ENCODE results near the gene TRERF1.

The TRERF1 gene

DNA sequence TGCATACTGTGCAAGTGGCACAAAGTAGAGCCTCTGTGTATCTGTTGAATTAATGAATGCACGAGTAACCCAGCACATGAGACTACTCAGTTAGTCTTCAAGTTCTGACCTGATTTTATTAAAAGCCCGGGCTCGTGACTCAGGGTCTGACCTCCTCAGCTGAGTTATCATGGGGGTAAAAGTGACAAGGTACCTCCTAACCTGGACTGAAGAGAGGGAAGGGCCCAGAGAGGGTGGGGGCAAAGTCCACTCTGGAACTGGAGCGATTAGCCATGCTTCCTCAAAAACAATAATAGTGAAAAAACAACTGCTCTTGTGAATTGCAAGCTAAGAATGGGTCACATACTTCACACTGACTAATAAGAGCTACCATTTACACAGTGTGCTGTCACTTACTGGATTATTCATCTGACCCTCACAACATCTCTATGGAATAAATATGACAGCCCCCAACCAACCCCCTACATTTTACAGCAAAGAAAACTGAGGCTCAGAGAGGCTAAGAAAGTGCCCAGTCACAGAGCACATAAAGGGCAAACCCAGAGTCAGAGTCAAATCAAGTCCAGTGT lies 26.7 kb downstream of the TRERF1 start:
- no peak for FAIRE-seq

DNA sequence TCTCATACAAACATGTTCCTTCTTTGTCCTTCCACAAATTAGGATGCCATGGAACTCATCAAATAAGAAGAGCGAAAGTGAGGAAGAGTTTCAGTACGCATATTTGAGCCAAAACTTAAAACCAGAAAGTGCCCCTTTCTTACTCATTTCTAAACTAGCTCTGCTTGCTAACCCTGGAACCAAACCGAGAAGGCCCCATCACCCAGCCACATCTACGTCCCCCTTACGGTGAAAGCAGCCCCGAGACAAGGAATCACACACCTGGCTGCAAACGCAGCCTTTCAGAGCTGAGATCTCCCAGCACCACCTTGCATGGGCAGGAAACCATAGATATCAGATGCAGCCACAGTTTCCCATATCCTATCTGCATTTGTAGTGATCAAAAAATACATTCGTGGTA lies 28.5 kb downstream of the TRERF1 start:
- no peak for FAIRE-seq

GRCh38 chr6:42420741-42421140 lies 31.0 kb downstream of the TRERF1 start:
- FAIRE-seq, result no peak

- no peak for FAIRE-seq
Observed at GRCh38 chr6:42419490-42420280, 32.0 kb downstream of the TRERF1 start.

DNA sequence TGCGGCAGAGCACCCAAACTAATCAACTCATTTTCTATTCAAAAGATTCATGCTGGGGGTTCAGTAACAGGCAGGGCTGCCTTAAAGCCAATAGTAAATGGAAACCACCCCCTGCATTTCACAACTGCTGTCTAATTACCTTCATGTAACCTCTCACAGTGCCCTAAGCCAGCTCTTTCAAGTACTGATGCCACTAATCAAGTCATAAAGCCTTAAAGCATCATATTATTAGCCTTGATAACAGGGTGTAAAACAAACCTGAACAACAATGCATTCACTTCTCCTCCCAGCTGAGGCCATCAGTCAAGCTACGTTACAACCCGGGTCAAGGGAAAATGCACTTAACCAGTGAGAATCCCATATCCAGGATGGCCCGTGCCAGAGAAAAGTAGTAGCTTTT lies 33.0 kb downstream of the TRERF1 start:
- FAIRE-seq, result no peak

GRCh38 chr6:42417641-42418112 lies 34.0 kb downstream of the TRERF1 start:
- no peak for FAIRE-seq

DNA sequence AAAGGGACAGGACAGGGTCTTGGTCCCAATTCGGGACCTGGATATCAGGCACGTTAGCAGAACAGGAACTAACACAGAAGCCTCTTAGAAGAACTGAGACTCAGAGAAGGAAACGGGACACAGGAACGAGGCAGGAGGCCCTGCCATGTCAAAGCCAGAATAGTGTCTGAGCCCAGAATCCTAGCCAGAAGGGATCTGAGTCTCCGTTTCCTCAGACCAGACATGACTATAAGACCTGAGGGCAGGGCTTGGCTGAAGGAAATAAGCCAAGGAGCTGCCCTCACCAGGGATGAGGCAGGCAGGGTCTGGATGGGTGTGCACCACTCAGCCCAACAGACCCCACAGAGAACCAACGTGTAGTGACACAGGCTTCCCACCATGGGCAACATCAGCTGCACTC lies 40.3 kb downstream of the TRERF1 start:
- no peak for FAIRE-seq

GRCh38 chr6:42410861-42411260 lies 40.9 kb downstream of the TRERF1 start:
- no peak for FAIRE-seq

DNA sequence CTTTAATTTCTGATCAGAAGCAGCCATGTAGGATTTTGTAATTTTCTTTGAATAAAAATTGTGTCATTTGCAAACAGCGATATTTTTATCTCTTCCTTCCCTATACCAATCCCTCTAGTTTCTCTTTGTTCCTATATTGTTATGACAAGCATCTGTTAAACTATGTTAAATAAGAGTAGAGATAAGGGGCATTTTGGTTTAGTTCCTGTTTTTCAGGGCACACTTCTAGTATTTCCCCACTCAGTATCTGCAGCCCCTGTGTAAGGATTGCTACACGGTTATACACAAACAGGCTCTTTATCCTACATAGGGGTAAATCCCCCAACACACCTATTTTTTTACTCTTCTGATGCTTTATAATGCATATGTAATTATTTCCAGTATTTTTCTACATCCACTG lies 42.1 kb downstream of the TRERF1 start:
- no peak for FAIRE-seq

GRCh38 chr6:42407379-42407778 lies 44.3 kb downstream of the TRERF1 start:
- FAIRE-seq, result no peak

DNA sequence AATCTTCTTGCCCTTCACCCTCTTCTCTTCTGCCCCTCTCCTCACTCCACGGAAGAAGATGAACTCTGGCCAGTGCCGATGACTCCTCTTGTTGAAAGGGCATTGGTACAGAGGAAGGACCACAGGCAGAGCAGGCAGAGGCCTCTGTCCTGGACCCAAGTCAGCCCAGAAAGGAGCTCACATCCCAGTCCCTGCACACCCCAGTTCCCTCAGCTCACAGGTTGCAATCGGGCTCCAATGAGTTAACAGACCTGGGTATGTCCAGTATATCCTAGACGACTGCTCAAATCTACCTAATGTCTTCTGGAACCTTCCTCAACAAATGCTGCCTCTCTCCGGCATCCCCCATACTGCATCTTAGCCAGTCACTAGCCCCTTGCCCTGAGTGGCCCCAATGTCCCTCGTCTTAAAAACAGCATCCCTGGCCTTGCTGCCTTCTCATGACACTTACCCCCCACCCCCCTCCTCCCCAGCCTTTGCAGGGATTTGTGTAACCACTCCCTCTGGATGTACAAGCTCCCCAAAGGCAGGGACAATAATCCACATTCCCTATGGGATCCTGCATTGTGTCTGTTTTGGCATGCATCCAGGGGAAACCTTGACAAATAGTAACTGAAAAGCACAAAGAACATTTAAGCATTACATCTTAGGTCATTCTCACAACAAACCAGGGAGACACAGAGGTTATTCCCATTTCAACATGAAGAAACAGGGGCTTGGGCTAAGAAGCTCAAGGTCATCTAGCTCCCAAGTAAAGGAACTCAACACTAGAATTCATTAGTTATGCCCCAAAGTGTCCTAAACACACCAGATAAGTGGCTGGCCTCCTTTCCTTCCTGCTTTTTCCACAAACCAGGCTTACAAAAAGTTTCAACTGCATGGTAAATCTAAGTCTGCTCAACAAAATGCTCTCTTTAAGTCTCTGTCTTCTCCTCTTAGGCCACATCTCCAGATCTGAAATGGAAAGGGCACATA lies 45.1 kb downstream of the TRERF1 start:
- no peak for FAIRE-seq

- no peak for FAIRE-seq
Observed at GRCh38 chr6:42405021-42405420, 46.7 kb downstream of the TRERF1 start.

DNA sequence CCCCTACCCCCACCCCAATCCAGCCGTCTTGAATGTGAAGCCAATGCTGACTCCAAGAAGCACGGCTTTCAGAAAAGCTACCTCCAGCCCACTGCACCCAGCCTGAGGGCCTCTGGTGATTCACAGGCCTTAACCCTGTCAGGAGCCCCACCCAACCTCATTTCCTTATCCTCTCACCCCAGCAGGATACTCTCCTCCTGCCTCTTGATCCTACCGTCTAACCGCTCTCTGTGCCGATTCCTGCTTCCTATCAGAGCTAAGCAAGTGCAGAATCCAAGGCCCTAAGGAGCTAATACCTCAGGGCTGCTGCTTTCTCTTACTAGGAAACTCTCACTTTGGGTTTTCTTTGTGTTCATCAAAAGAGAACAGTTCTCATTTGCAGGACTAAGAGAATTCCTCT lies 47.2 kb downstream of the TRERF1 start:
- no peak for FAIRE-seq

DNA sequence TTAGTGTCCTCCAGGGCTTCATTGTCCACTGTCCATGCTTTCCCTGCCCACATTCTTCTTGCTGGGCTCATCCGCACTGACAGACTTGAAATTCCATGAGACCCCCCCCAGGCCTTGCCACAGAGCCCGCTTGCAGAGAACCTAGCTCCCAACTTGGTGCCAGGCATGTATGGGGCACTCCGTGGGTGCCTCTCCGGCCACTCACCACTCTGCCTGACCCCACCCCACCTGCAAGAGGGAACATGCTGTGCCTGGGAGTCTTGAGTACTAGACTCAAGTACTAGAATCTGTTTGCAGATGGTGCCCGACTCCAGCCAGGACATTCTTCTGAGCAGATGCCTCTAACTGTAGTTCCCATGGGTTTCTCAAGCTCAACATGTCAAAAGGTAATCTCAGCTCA lies 47.9 kb downstream of the TRERF1 start:
- FAIRE-seq, result no peak

DNA sequence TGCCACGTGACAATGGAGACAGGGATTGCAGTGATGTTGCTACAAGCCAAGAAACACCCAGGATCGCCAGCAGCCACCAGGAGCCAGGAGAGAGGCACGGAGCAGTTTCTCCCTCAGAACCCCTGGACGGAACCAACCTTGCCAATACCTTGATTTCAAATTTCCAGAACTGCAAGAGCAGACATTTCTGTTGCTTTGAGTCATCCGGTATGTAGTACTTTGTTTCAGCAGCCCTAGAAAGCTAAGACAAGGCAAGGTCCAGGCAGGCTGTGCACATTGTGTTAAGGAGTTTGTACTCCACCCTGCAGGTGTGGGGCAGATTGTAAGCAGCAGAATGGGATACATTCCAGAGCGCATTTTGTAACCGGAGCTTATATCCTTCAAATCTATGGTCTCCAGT lies 48.3 kb downstream of the TRERF1 start:
- FAIRE-seq, result no peak

- no peak for FAIRE-seq
Observed at GRCh38 chr6:42402184-42402583, 49.5 kb downstream of the TRERF1 start.

DNA sequence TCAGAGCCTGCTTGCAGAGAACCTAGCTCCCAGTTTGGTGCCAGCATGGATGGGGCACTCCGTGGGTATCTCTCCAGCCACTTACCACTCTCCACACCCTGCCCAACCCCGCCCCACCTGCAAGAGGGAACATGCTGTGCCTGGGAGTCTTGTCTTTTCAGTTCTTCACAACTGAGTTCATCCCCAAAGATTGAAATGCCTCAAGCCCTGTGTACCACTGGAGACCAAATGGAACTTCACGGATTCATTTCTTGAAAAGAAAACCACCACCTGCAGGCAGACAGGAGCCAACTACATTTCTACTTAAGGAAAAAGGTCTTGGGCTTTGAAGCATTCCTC lies 50.1 kb downstream of the TRERF1 start:
- FAIRE-seq, result no peak

DNA sequence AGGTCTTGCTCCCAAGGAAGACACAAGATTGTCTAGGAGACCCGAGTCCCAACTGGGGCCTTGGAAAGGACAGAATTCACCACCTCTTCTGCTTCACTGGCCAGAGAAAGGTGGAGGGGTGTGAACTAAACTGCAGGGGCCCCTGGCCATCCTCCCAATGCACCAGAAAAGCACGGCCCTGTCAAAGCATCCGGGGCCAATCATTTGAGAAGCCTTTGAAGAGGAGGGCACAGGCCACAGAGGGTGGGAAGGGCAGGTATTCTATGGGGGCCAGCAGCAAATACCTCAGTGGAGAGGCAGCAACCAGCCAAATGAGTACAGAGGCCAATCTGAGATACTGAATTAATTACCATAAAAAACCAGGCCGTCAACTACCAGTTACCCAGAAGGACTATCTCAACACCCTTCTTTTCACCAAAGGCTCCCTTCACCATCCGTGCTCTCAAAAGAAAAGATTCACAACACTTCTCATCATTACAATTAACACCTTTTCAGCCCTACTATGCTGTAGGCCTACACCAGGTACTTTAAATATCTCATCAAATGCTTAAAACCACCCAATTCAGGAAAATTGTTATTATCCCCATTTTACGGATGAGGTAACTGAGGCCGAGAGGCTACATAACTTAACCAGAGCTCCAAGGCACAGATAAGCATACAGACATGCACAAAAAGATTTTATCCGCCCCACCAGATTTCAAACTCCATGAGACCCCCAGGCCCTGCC lies 50.7 kb downstream of the TRERF1 start:
- FAIRE-seq, result no peak

GRCh38 chr6:42400061-42400760 lies 51.5 kb downstream of the TRERF1 start:
- FAIRE-seq, result no peak

DNA sequence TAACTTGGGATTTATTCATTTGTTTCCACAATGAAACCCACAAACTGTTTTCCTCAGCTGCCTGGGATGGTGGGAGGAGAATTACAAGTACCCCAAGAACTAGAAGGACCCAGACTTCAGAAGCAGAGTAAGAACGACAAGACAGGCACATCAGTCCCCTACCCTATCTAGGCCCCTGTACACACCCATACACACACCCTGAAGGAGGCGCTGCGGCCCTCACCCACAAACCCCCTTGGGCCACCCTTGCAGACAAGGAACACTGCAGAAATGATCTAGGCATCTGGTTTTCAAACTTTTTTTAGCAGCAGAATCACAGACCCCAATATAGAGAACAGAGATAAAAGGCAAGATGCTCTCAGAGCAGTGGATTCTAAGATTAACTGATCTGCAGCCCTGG lies 55.0 kb downstream of the TRERF1 start:
- FAIRE-seq, result no peak

GRCh38 chr6:42394881-42395620 lies 56.7 kb downstream of the TRERF1 start:
- FAIRE-seq, result no peak

- no peak for FAIRE-seq
Observed at GRCh38 chr6:42394151-42394550, 57.6 kb downstream of the TRERF1 start.
